Colonic mucosa (tissue), 4 donors: ENCODE measurements around the gene GGA2. TPM values are rescaled to one million over a fixed set of nuclear protein-coding genes. Genes with fewer than 3 reads are reported as not detected.

Experiments
- DNase-seq: peaks from one replicate; pipeline ENCODE4 v3.0.0-alpha.2; 2020
- H3K27ac ChIP-seq: fragments of 200-600 bp; one replicate; pipeline ENCODE4 v1.8.0; 2021
- H3K27me3 ChIP-seq: fragments of 200-600 bp; one replicate; pipeline ENCODE4 v1.8.0; 2021
- H3K36me3 ChIP-seq: fragments of 200-600 bp; one replicate; pipeline ENCODE4 v1.8.0; 2021
- H3K4me1 ChIP-seq: fragments of 200-600 bp; one replicate; pipeline ENCODE4 v1.8.0; 2021; ENCODE audit warnings: mild to moderate bottlenecking
- H3K4me3 ChIP-seq: fragments of 200-600 bp; one replicate; pipeline ENCODE4 v1.8.0; 2021
- H3K9ac ChIP-seq, 2 donors: one replicate each; pipeline ENCODE4 v1.7.0; 2013; ENCODE audit warnings: control low read depth in 2 of 2, low read depth in 2 of 2, low read length in 2 of 2
- H3K9me3 ChIP-seq: fragments of 200-600 bp; one replicate; pipeline ENCODE4 v1.8.0; 2021
- intact Hi-C: fragments of 100-400 bp; cut with DNase I; formaldehyde crosslinking; loops from one replicate; pipeline ENCODE4 v1.14.1; 2022
- total RNA-seq, 2 donors: library from RNA; stranded (reverse); fragmentation: NEBNext Ultra II Directional in 1 of 2; extraction: Animal tissue kit (Norgen Biotek cat#: 25700) in 1 of 2; gene quantifications; one replicate each; pipeline ENCODE4 v1.2.1, GENCODE V29; 2021
- TF ChIP-seq, protein P1 (sequence below): fragments of 200-600 bp; IDR thresholded peaks from one replicate; pipeline ENCODE4 v1.8.0; 2022; ENCODE audit warnings: antibody characterized with exemption, mild to moderate bottlenecking
- donor health status: healthy.
- donor health status: DM: no; HTN: no; CAD: no.
- donor health status: DM: no; HTN: no; CAD: no.

The GGA2 gene
- total RNA-seq, 2 donors from 2014 or later: 45.3 to 48.0 TPM

DNA sequence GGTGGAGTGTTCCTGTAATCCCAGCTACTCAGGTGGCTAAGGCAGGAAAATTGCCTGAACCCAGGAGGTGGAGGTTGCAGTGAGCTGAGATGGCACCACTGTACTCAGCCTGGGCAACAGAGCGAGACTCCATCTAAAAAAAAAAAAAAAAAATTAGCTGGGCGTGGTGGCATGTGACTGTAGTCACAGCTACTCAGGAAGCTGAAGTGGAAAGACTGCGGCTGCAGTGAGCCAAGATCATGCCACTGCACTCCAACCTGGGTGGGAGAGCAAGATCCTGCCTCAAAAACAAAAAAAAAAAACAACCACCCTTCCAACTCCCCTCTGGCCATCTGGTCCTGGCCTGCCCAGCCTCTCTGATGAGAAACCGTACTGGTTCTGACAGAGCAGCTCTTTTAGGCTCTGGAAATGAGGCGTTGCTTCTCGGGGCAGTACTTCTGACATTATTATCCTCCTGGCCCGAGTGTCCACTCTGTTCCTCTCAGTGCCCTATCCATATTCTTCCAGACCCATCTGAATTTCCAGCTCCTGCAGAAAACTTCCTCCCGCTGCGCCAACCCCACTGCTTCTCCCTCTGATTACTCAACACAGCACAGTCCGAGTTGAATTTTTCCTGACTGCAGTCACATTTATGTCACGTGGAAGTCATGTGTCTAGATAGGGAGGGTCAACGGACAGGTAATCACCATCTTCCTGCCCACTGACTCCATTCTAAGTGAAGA, 13.3 kb downstream of the GGA2 start:
- TF ChIP-seq, protein P1, sequence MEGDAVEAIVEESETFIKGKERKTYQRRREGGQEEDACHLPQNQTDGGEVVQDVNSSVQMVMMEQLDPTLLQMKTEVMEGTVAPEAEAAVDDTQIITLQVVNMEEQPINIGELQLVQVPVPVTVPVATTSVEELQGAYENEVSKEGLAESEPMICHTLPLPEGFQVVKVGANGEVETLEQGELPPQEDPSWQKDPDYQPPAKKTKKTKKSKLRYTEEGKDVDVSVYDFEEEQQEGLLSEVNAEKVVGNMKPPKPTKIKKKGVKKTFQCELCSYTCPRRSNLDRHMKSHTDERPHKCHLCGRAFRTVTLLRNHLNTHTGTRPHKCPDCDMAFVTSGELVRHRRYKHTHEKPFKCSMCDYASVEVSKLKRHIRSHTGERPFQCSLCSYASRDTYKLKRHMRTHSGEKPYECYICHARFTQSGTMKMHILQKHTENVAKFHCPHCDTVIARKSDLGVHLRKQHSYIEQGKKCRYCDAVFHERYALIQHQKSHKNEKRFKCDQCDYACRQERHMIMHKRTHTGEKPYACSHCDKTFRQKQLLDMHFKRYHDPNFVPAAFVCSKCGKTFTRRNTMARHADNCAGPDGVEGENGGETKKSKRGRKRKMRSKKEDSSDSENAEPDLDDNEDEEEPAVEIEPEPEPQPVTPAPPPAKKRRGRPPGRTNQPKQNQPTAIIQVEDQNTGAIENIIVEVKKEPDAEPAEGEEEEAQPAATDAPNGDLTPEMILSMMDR: no peak
- Histone ChIP-seq H3K27ac (no peak overlapping the region), H3K4me3 (no peak overlapping the region), H3K4me1 (peaks cover 6% of the 10 kb centered on the region), H3K36me3 (no peaks in the 10 kb centered on the region), H3K27me3 (no peaks in the 10 kb centered on the region), H3K9ac (no peak overlapping the region), H3K9me3 (no peaks in the 10 kb centered on the region)
- intact Hi-C loops: no loop called here
- no peak for DNase-seq

DNA sequence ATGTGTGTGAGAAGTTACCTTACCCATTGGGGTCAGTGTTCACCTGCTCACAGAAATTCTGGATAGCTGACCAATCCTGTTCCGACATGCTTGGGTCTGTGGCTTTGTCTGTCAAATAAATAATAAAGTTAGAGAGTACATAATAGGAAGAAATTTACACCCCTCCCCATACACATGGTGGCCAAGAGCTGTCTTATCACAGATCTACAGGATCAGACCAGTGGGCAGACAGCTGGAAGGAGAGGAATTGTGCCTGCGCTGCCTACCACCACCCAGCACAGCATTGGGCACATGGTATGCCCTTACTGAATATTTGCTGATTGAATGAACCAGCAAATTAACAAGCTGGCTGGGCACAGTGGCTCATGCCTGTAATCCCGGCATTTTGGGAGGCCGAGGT, 14.6 kb downstream of the GGA2 start:
- TF ChIP-seq, protein P1: no peak
- Histone ChIP-seq H3K27ac (no peak overlapping the region), H3K9ac (no peak overlapping the region), H3K9me3 (no peaks in the 10 kb centered on the region), H3K36me3 (peaks cover 5% of the 10 kb centered on the region), H3K4me1 (peaks cover 6% of the 10 kb centered on the region), H3K27me3 (no peaks in the 10 kb centered on the region), H3K4me3 (no peak overlapping the region)
- no peak for DNase-seq
- intact Hi-C loops: no loop called here

DNA sequence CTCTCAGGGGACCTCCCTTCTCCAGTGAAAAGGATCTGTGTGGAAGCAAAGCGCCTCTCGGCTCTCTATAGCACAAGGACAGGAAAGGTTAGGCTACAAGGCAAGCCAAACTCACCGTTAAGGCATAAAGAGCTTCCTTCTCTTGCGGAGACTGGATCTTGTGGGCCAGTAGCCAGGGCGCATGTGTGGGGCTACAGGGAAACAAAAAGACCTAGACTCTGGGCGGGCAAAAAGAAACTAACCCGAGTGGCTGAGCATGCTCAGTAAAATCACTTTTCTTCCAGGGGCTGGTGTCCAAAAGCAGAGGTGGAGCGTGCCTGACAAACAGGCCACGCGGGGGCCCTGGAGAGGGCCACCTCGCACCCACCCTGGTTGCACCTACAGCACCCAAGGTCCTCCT, 16.1 kb downstream of the GGA2 start:
- DNase-seq: no peak
- no peaks in the 10 kb centered on the region for H3K9me3 ChIP-seq
- H3K4me3 ChIP-seq: no peak overlapping the region
- no peak overlapping the region for H3K27ac ChIP-seq
- no peaks in the 10 kb centered on the region for H3K4me1 ChIP-seq
- H3K27me3 ChIP-seq: no peaks in the 10 kb centered on the region
- H3K9ac ChIP-seq: no peak overlapping the region
- TF ChIP-seq, protein P1: no peak
- intact Hi-C loops: no loop called here
- H3K36me3 ChIP-seq: peaks cover 8% of the 10 kb centered on the region

DNA sequence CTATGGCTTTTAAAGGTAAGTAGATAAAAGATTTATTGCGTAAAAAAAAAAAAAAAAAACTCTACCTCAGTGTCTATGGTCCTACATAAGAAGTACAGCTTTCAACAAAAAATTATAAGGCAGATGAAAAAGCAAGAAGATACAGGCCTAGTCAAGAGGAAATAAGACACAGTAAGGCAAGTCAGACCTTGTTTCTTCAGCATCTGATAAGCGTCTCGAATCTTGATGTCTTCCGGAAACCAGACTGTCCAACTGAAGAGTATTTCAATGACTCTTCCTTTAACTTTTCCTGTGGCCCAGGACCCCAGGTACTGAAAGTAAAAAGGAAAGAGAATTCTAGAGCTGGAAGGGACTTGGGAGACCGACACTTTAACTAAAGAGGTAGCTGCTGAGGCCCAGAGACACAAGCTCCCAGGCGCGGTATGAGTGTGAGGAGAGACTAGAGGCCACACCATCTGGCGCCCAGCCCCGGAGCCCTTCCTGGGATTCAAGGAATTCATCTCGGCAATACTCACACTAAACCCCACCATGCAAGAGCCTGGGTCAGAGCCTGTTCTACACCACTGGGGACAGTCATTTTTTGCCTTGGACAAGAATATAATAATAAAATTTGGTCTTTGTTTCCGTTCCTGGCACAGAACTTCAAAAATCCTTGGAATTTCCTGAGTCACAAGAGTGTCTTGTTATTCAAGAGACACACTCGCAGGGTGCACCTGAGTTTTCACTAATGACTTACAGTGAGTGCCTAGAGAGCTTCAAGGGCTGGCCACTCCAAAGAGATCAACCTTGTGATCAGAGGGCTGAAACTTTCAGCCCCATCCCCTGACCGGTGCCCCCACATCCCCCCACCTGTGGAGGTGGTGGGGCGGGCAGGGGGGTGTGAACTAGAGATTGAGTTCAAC, 18.6 kb downstream of the GGA2 start:
- DNase-seq: no peak
- Histone ChIP-seq H3K27ac (no peak overlapping the region), H3K9me3 (no peaks in the 10 kb centered on the region), H3K4me1 (no peaks in the 10 kb centered on the region), H3K4me3 (no peak overlapping the region), H3K27me3 (no peaks in the 10 kb centered on the region), H3K36me3 (peaks cover 8% of the 10 kb centered on the region), H3K9ac (no peak overlapping the region)
- intact Hi-C loops: no loop called here
- TF ChIP-seq, protein P1: no peak

DNA sequence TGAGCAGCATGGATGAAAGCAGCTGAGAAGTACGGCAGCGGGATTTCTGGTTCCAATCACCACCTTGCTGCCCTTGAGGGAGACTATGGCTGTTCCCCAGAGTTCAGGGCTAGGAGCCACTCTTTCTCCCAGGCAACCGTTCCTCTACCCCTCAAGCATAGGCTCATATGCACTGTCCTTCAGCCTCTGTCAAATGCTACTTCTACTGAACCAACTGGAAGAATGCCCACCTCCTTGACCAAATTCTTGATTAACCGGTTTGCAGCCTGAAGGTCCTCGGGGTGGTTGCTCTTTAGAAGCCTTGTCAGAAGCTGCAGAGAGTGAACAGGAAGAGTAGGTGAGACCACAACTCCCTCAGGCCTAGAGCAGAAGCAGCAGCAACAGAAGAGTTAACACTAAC, 23.8 kb downstream of the GGA2 start:
- Histone ChIP-seq H3K27ac (no peak overlapping the region), H3K36me3 (peaks cover 11% of the 10 kb centered on the region), H3K4me3 (no peak overlapping the region), H3K4me1 (no peaks in the 10 kb centered on the region), H3K9ac (no peak overlapping the region), H3K27me3 (no peaks in the 10 kb centered on the region), H3K9me3 (no peaks in the 10 kb centered on the region)
- no peak for DNase-seq
- intact Hi-C loops: no loop called here
- TF ChIP-seq, protein P1: no peak
